Measurements from ENCODE around the gene TPO.

TPO gene

GRCh38 chr2:1504311-1504750 lies 91.1 kb downstream of the TPO start:
- Histone ChIP-seq H3K79me2 (no peaks in the 10 kb centered on the region), H3K4me3 (ENCODE audit: low read depth, low read length) (no peak overlapping the region), H3K4me1 (no peaks in the 10 kb centered on the region), H3K27me3 (ENCODE audit: control insufficient read depth, insufficient read depth, low read length) (no peaks in the 10 kb centered on the region), H3K4me2 (ENCODE audit: low read length) (no peak overlapping the region), H3K9ac (no peak overlapping the region), H3K9me3 (ENCODE audit: control insufficient read depth, low read length) (no peaks in the 10 kb centered on the region), H3K27ac (no peak overlapping the region), H3K36me3 (ENCODE audit: control insufficient read depth, insufficient read depth, low read length) (no peaks in the 10 kb centered on the region), H2AFZ (no peak overlapping the region)
- no peak for TF ChIP-seq CTCF (IDR thresholded peaks at IDR 0.05)

GRCh38 chr2:1505031-1505441 lies 91.8 kb downstream of the TPO start:
- Histone ChIP-seq H3K36me3 (ENCODE audit: control insufficient read depth, insufficient read depth, low read length) (no peaks in the 10 kb centered on the region), H2AFZ (no peak overlapping the region), H3K79me2 (no peaks in the 10 kb centered on the region), H3K4me2 (ENCODE audit: low read length) (no peak overlapping the region), H3K4me3 (ENCODE audit: low read depth, low read length) (no peak overlapping the region), H3K9me3 (ENCODE audit: control insufficient read depth, low read length) (no peaks in the 10 kb centered on the region), H3K27ac (no peak overlapping the region), H3K4me1 (no peaks in the 10 kb centered on the region), H3K27me3 (ENCODE audit: control insufficient read depth, insufficient read depth, low read length) (no peaks in the 10 kb centered on the region), H3K9ac (no peak overlapping the region)
- TF ChIP-seq CTCF (IDR thresholded peaks at IDR 0.05) = no peak

- no peak overlapping the region for H2AFZ ChIP-seq
- no peaks in the 10 kb centered on the region for H3K36me3 ChIP-seq (ENCODE audit: control insufficient read depth, insufficient read depth, low read length)
- no peaks in the 10 kb centered on the region for H3K79me2 ChIP-seq
- H3K9me3 ChIP-seq (ENCODE audit: control insufficient read depth, low read length) = no peaks in the 10 kb centered on the region
- H3K4me1 ChIP-seq = no peaks in the 10 kb centered on the region
- no peak overlapping the region for H3K9ac ChIP-seq
- H3K4me2 ChIP-seq (ENCODE audit: low read length) = no peak overlapping the region
- H3K4me3 ChIP-seq (ENCODE audit: low read depth, low read length) = no peak overlapping the region
- TF ChIP-seq CTCF (IDR thresholded peaks at IDR 0.05) = no peak
- no peaks in the 10 kb centered on the region for H3K27me3 ChIP-seq (ENCODE audit: control insufficient read depth, insufficient read depth, low read length)
- H3K27ac ChIP-seq = no peak overlapping the region
Measured at GRCh38 chr2:1509271-1510065, 96.2 kb downstream of the TPO start.

GRCh38 chr2:1510176-1510575 lies 96.9 kb downstream of the TPO start:
- Histone ChIP-seq H3K36me3 (ENCODE audit: control insufficient read depth, insufficient read depth, low read length) (no peaks in the 10 kb centered on the region), H3K4me1 (no peaks in the 10 kb centered on the region), H3K9ac (no peak overlapping the region), H3K27me3 (ENCODE audit: control insufficient read depth, insufficient read depth, low read length) (no peaks in the 10 kb centered on the region), H3K4me2 (ENCODE audit: low read length) (no peak overlapping the region), H3K79me2 (no peaks in the 10 kb centered on the region), H3K27ac (no peak overlapping the region), H2AFZ (no peak overlapping the region), H3K4me3 (ENCODE audit: low read depth, low read length) (no peak overlapping the region), H3K9me3 (ENCODE audit: control insufficient read depth, low read length) (no peaks in the 10 kb centered on the region)
- no peak for TF ChIP-seq CTCF (IDR thresholded peaks at IDR 0.05)

- H3K27me3 ChIP-seq (ENCODE audit: control insufficient read depth, insufficient read depth, low read length) = no peaks in the 10 kb centered on the region
- TF ChIP-seq CTCF (IDR thresholded peaks at IDR 0.05) = no peak
- H3K27ac ChIP-seq = no peak overlapping the region
- no peak overlapping the region for H3K4me3 ChIP-seq (ENCODE audit: low read depth, low read length)
- no peaks in the 10 kb centered on the region for H3K4me1 ChIP-seq
- H2AFZ ChIP-seq = no peak overlapping the region
- H3K36me3 ChIP-seq (ENCODE audit: control insufficient read depth, insufficient read depth, low read length) = no peaks in the 10 kb centered on the region
- no peaks in the 10 kb centered on the region for H3K9me3 ChIP-seq (ENCODE audit: control insufficient read depth, low read length)
- no peaks in the 10 kb centered on the region for H3K79me2 ChIP-seq
- no peak overlapping the region for H3K9ac ChIP-seq
- no peak overlapping the region for H3K4me2 ChIP-seq (ENCODE audit: low read length)
Measured at GRCh38 chr2:1511455-1511854, 98.2 kb downstream of the TPO start.

Data from parathyroid adenoma (tissue), 2 donors.